ENCODE measurements around the gene FRAS1.

- TF ChIP-seq, protein P1, sequence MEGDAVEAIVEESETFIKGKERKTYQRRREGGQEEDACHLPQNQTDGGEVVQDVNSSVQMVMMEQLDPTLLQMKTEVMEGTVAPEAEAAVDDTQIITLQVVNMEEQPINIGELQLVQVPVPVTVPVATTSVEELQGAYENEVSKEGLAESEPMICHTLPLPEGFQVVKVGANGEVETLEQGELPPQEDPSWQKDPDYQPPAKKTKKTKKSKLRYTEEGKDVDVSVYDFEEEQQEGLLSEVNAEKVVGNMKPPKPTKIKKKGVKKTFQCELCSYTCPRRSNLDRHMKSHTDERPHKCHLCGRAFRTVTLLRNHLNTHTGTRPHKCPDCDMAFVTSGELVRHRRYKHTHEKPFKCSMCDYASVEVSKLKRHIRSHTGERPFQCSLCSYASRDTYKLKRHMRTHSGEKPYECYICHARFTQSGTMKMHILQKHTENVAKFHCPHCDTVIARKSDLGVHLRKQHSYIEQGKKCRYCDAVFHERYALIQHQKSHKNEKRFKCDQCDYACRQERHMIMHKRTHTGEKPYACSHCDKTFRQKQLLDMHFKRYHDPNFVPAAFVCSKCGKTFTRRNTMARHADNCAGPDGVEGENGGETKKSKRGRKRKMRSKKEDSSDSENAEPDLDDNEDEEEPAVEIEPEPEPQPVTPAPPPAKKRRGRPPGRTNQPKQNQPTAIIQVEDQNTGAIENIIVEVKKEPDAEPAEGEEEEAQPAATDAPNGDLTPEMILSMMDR (IDR thresholded peaks at IDR 0.05; ENCODE audit: borderline replicate concordance, extremely low read depth, low read length, poor library complexity, severe bottlenecking): no peak
- TF ChIP-seq EZH2 (IDR thresholded peaks at IDR 0.05; ENCODE audit: borderline replicate concordance, low read depth, low read length, severe bottlenecking): no peak
Observed at GRCh38 chr4:78496021-78496643, 439.0 kb downstream of the FRAS1 start.

All from DND-41 (cell line).